ENCODE results near the gene SGCG.

The SGCG gene

DNA sequence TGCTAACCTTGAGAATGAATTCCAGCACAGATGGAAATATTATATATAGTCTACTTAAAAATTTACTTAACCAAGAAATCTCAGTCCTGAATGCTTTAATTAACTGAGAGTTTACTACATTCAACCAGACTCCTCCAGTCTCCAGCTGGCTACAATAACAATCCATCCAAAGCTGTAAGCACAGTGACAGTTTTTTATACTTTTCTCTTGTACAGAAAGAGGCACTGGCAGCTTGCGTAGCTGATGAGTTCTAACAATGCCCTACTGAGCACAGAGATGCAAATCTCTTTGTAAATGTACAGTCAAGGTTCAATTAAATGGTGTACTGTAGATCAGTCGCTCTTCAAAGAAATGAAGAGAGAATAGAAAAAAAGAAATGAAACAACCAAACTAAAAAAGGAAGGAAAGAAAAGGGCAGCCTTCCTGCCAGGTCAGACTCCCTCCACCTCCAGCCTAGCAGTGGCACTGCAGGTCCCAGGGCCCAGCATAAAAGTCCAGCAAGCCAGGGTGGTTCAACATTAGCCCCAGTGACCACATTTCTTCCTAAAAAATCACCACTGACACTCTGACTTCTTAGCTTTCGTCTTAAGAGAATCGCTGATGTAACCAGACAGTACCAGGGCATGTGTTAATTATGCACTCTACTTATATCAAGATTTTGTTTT is 164.3 kb downstream of the SGCG start:
- no peak for DNase-seq

DNA sequence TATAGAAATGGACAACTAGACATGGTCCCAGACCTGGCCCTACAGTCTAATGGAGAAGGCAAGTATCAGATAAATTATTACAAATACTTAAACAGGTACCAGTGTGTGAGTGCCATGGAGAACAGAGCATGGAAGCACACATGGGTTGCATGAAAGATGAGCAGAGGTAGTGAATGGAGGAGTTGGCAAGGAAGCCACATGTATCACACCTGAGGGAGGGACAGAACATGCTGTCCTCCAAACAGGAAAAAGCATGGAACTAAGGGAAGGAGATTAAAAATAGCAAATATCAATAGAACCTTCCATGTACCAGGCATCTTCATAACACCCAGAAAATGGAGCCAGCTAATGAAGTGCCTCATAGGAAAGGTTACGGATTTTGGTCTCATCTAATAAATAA is 166.8 kb downstream of the SGCG start:
- no peak for DNase-seq

DNA sequence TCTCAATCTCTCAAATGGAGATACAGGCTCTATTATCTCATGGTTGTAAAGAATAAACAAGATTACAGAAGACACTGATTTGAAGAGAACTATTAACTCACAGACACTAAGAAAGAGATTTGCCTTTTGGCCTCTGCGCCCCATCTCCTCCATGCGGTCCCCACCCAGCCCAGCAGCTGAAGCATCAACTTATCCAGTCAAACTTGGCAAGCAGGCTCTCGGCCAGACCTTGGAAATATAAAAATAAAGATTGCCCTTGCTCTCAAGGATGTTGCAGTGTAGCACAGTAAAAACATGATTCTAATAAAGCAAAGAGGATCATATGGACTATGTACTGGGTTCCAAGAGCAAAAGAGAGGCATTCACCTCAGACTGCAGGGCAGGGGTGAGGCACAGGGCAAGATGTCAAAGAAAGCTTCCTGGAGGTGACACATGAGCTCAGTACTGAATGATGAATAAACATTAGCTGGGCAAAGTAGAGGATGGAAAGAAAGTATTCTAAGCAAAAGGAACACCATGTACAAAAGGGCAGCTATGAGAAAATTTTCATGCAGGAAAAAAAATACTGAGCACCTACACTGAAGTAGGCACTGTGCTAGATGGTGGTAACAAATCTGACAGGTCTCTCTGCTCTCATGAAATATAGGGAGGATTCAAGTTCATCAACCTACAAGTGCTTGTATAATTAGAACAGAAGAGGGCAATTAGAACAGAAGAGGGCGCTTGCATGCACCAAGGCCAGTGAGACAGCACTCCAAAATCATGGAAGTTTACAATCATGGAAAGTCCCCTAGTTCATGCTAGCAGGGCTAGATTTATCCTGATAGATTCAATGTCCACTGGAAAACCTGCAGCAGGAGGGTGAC is 167.7 kb downstream of the SGCG start:
- no peak for DNase-seq

DNA sequence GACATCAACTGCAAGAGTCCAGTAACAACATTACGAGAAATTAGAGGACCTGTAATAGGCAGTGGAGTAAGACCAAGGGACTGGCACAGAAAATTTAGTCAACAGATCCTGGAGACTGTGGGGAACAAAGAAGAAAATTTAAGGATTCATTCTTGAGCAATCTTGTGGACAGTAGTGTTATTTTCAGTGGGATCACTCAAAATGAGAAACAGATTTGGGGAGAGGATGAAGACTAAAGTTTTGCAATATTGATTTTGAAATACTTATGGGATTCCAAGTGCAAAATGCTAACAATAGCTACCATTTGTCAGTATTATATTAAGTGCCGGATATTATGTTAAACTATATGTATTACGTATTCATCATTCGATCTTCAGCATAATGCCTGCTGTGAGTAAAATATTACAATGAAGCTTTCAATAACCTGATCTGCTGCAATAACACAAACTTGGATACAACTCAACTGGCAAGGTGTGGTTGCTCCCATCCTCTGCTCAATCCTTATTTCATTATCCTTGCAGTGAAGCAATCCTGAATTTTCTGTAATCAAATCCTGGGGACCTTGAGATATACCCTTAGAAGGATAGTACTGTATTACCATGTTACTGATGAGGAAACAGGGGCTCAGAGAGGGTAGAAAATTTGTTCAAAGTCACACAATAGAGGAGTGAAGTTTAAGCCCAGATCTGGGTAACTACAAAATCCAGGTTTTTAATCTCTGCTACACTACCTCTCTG is 168.6 kb downstream of the SGCG start:
- no peak for DNase-seq

DNA sequence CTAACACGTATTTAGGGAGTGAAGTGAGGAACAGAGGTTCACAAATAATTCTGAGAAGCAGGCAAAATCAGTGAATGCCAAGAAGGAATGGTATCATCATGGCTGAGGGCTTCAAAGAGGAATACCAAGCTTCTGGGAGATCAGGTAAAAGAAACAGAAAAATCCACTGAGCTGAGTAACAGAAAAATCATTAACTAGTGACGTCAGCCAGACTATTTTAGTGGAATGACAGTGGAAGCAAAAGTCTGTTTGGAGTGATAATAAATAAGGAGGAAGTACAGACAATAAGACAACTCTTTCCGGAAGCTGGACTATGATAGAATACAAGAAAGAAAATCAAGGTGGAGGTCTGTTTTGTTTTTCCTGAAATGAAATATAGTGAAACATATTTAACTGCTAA is 169.2 kb downstream of the SGCG start:
- no peak for DNase-seq

DNA sequence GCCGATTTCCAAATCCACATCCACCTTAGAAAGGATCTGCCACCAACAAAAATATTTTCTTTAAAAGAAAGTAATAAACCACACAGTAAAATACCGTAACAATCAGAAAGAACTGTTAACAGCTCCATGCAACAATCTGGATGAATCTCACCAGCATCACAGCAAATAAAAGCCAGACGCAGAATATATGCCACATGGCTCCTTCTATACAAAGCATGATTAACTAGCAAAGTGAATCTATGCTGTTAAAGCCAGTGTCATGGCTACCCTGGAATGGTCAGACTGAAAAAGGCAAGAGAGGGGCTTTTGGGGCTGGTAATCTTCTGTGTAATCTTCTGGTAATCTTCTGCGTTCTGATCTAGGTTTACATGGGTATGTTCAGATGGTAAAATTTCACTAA is 171.4 kb downstream of the SGCG start:
- DNase-seq = no peak

DNA sequence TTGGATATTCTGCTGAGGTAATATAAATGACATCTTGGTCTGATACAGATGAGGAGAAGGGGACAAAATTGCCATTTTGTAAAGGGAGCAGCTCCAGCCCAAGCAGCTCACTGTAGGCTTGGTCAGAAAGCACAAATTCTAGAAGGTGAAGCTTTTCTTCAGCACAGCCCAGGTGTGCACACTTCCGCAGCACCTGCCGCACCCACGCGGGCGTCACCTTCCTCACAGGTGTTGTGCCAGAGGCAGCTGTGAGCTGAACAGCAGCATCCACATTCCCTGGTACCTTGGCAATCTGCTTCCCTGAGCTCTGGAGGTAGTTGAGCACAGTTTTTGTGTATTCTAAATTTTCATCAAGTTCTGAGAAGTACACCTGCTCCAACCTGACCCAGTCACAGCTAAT is 173.7 kb downstream of the SGCG start:
- no peak for DNase-seq

DNA sequence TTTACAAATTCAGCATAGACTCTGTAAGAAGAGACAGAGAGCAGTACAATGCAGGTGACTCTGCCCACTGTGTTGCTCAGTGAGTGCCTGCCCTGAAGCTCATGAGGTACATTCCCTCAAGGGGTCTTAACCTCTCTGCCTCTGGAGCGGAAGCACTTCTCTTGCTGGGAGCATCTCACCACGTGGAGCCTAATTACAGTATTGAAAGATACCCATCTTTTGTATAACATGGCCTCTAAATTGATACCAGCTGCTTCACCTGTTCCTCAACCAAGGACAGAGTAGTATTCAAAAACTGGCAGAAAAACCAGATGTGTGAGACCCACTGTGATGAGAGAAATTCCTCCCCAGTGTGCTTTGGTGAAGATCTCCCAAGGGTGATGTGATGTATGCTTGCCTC is 175.6 kb downstream of the SGCG start:
- DNase-seq = no peak

DNA sequence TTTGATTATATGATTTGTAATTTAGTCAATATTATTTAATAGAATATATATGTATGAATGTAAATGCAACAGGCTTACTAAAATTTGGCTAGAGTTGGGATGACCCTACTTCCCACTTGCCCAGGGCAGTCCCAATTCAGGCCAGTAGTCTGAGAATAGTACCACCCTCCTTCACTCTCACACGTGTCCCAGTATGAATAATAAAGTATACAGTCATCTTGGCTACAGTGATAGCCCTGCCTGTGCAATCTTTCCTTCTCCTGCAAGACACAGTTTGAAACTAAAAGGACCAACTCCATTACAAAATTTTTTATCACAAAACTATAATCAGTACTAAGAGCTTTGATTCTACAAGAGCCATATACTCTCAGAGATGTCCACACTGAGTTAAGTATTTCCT is 176.6 kb downstream of the SGCG start:
- DNase-seq = no peak

DNA sequence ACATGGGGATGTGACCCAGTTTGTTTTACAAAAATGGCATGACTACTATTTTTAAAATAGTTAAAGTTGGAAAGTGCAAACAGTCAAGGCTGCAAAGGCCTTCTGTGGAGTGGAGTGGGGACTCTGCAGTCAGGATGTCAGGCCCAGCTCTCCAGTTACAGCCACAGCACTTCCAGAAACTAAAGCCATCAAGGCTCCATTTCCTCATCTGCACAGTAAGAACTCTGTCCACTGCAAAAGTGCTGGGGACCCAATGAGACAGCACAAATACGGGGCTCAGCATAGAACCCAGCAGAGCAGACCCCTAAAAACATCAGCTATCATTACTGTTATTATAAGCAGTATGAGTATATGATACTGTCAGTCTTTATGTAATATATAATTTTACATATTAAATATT is 179.1 kb downstream of the SGCG start:
- DNase-seq = no peak

DNA sequence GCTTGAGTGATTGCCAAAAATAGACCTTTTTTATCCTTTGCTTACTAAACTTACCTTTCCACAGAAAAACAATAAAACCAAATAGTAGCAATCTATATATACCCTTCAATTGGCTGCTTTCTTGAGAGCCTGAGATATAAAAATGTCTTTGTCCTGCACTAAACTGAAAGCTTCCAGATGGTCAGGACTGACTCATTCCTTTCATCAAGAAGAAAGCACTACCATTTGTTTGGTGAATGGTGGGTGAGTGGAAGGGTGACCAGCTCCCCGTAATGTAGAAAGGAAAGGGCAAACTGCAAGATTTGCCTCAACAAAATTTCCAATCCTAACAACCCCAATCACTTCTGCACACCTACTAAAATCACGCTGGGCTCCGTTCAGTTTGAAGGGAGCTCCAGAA is 184.9 kb downstream of the SGCG start:
- DNase-seq = no peak

DNA sequence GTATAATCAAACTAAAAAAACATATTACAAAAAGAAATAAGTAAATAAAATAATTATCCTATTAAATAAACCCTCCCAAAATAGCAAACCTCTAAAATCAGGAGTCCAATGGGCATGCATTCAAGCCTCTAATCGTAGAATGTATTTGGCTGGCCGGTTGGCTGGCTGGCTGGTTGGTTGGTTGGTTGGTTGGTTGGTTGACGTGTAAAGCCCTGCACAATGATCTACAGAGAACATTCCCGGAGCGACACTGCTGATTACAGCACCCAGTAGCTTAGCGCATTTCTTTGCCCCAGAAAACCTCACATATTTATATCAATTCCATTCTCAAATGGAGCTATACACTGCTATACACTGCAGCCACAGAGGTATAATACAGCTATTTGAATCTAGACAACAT is 187.1 kb downstream of the SGCG start:
- DNase-seq = no peak

DNA sequence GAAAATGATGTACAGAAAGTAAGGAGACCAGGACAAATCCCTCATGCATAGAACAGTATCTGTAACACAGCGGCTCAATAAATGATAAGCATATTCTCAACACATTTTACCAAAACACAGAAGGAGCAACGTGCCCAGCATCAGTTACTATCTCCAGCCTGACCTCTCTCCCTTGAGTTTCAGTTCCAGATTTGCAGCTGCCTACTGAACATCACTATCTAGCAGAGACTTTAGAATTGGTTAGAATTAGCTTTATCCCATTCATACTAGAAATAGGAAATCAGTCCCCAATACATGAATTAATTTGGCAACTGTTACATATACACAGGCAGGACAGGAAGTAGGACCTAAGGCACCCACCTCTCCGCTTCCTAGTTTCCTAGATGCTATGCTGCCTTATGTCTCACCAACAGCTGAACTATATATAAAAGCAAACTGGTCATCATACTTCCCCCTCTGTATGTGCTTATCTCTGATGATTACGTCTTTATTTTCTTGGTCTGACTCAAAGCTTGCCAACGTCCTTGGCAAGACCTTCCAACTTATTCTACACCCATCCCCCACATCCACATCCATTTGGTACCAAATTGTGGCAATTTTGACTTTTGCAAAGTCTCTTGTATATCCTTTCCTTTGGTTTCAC is 191.6 kb downstream of the SGCG start:
- no peak for DNase-seq

Measured in NCI-H1417 treated with DMSO at 0.1 percent for 48 hours (cell line).